Measurements from ENCODE around the gene SEL1L3. TPM values are rescaled to one million over a fixed set of nuclear protein-coding genes. Genes with fewer than 3 reads are reported as not detected.

Gene SEL1L3
- total and polyA plus RNA-seq, 2 donors (not counting 3 experiments of a cell fraction or from before 2014, with no cell fraction given), result 53.4 to 122 TPM

DNA sequence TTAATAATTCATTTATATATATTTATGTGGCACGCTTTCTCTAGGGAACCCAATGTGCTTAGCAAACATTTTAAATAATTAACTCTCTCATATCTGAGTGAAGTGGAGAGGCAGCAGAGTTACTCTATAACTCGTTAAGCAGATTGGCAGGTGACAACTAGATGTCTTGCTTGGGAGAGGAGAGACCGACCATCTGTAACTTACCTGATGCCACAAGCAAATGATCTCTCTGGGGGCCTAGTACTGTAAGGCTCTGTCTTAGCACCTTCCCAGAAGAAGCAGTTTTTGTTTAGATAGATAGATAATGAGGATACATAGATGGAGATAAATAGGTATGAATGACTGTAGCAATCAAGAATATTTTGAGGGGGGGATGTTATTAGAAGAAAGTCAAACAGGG, 11.9 kb upstream of the SEL1L3 start:
- intact Hi-C loops (cut with micrococcal nuclease), result no loop called here
- Histone ChIP-seq H3K79me2 (ENCODE audit: control insufficient read depth, insufficient read depth, low read length) (no peaks in the 10 kb centered on the region), H3K36me3 (ENCODE audit: control insufficient read depth in 2 of 2, extremely low read depth in 1 of 2, insufficient read depth in 2 of 2, low read length in 2 of 2) (no peaks in the 10 kb centered on the region), H3K9me1 (replicated peaks; ENCODE audit: control insufficient read depth, extremely low read depth, insufficient read depth, low read length) (no peaks in the 10 kb centered on the region), H3K27me3 (ENCODE audit: control insufficient read depth in 2 of 2, insufficient read depth in 2 of 2, low read length in 2 of 2) (no peaks in the 10 kb centered on the region), H3K4me2 (ENCODE audit: insufficient read depth, low read length) (no peak overlapping the region), H3K9me3 (replicated peaks; ENCODE audit: control insufficient read depth, insufficient read depth, low read length) (no peaks in the 10 kb centered on the region), H2AFZ (ENCODE audit: low read depth, low read length) (no peak overlapping the region), H3K27ac (ENCODE audit: insufficient read depth, low read depth, low read length) (no peak overlapping the region), H3K4me3 (replicated peaks in 1 of 3; ENCODE audit: insufficient read depth in 1 of 3, low read depth in 1 of 3, low read length in 3 of 3) (no peak overlapping the region), H3K9ac (replicated peaks; ENCODE audit: extremely low read depth, insufficient read depth, low read length) (no peak overlapping the region), H4K20me1 (replicated peaks; ENCODE audit: control insufficient read depth, extremely low read depth, insufficient read depth, low read length) (no peaks in the 10 kb centered on the region), H3K4me1 (ENCODE audit: control insufficient read depth, extremely low read depth, insufficient read depth, low read length) (no peaks in the 10 kb centered on the region)
- no peak for FAIRE-seq
- CTCF ChIA-PET, result no interaction called here
- dilution Hi-C loops (cut with MboI; ENCODE audit: extremely low pct_ligation_motif_present, low sequenced_read_pairs), result no loop called here
- DNase-seq (ENCODE audit: low read depth, low spot score), result no peak
- POLR2A ChIA-PET, result no interaction called here
- BruUV-seq (replicated peaks), result no TSS peak
- TF ChIP-seq EZH2 (IDR thresholded peaks at IDR 0.05; ENCODE audit: borderline replicate concordance, low read depth, low read length, severe bottlenecking), result no peak
- TF ChIP-seq, protein P1, sequence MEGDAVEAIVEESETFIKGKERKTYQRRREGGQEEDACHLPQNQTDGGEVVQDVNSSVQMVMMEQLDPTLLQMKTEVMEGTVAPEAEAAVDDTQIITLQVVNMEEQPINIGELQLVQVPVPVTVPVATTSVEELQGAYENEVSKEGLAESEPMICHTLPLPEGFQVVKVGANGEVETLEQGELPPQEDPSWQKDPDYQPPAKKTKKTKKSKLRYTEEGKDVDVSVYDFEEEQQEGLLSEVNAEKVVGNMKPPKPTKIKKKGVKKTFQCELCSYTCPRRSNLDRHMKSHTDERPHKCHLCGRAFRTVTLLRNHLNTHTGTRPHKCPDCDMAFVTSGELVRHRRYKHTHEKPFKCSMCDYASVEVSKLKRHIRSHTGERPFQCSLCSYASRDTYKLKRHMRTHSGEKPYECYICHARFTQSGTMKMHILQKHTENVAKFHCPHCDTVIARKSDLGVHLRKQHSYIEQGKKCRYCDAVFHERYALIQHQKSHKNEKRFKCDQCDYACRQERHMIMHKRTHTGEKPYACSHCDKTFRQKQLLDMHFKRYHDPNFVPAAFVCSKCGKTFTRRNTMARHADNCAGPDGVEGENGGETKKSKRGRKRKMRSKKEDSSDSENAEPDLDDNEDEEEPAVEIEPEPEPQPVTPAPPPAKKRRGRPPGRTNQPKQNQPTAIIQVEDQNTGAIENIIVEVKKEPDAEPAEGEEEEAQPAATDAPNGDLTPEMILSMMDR (IDR thresholded peaks at IDR 0.05; ENCODE audit: extremely low read depth in 1 of 2, insufficient read depth in 1 of 2, low read depth in 1 of 2, low read length in 2 of 2), result no peak
- no peak for TF ChIP-seq POLR2A (IDR thresholded peaks at IDR 0.05; ENCODE audit: low read depth, low read length)
- TF ChIP-seq, protein P2, sequence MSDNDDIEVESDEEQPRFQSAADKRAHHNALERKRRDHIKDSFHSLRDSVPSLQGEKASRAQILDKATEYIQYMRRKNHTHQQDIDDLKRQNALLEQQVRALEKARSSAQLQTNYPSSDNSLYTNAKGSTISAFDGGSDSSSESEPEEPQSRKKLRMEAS (IDR thresholded peaks at IDR 0.05; ENCODE audit: insufficient read depth, insufficient read length), result no peak
- TF ChIP-seq FOS (IDR thresholded peaks at IDR 0.05; ENCODE audit: borderline replicate concordance, insufficient read depth, low read length), result no peak
- TF ChIP-seq GATA2 (IDR thresholded peaks at IDR 0.05; ENCODE audit: insufficient read depth, insufficient read length, low read depth, low read length), result no peak
- TF ChIP-seq POLR2AphosphoS5 (IDR thresholded peaks at IDR 0.05; ENCODE audit: insufficient read depth, low read depth, low read length), result no peak
- no peak for TF ChIP-seq JUN (IDR thresholded peaks at IDR 0.05; ENCODE audit: borderline replicate concordance, insufficient read depth, insufficient read length, low read depth)
- no peak for TF ChIP-seq MYC (IDR thresholded peaks at IDR 0.05; ENCODE audit: low read depth, low read length)

Data from endothelial cell of umbilical vein (primary cell).